ENCODE results near the gene TMEM39B. TPM values are rescaled to one million over a fixed set of nuclear protein-coding genes. Genes with fewer than 3 reads are reported as not detected.

The TMEM39B gene
- total and polyA plus RNA-seq, 2 of the 4 experiments (the other 2 are of a cell fraction), result 6.5 to 28.7 TPM

DNA sequence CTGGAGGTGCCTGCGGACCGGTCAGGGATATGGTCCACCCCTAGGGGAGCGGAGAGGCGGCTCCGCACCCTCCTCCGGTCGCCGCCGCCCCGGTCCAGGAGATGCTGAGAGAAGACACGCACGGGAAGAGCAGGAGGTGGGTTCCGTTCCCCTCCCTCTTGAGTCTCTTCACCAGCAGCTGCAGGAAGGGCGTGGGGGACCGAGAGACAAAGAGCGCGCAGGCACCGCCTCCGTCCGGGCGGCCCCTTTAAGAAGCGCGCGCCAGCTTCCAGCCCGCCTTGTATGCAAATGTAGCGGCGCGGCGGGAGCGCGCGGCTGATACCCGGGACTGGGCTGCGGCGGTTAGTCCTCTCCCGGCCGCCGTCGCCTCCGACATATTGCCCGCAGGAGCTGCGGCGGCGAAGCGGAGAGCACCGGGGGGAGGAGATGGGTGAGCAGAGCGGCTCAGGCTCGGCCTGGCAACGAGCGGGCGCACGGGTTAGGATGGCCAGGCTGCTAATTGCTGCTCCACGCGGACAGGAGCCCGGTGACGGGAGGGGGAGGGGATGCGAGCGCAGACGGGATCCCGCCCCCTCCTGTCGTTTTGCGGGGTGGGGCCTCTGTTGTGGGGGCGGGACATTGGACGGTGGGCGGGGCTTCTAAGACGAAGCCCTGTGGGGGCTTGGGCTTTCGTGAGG is at the start of gene TMEM39B (continued):
- TF ChIP-seq MXI1 (IDR thresholded peaks at IDR 0.05; ENCODE audit: borderline replicate concordance, low read depth, low read length) (peak; percentile 53; the same call in 1 of the 2 replicates), CEBPB (IDR thresholded peaks at IDR 0.05; ENCODE audit: low read depth, low read length) (no peak), MAFK (IDR thresholded peaks at IDR 0.05; ENCODE audit: low read depth, low read length) (no peak), RCOR1 (IDR thresholded peaks at IDR 0.05; ENCODE audit: insufficient replicate concordance, low read length) (no peak)

DNA sequence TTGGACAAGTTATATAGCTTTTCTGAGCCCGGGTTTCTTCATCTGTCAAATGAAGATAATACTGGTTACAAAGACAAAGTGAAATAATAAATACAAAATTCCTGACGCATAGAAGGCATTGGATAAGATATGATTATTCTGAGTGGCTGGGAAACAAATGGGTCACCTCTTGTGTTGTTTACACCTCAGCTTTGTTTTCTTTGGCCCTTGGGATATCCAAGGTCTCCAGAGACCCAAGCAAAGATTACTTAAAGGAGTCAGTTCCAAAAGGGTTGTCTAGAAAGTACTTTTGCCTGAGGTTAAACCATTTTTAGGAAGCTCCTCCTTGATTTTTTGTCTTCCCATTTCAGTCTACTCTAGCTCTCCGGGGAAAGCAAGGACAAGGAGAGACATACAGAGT is 49.4 kb upstream of the TMEM39B start:
- Histone ChIP-seq H3K4me1 (ENCODE audit: control insufficient read depth, insufficient read depth, low read length) (peaks cover 7% of the 10 kb centered on the region), H3K27me3 (ENCODE audit: control insufficient read depth, insufficient read depth, low read length) (no peaks in the 10 kb centered on the region), H2AK9ac (replicated peaks; ENCODE audit: low read depth, low read length, poor library complexity) (no peak overlapping the region), H3K9me3 (ENCODE audit: control insufficient read depth, insufficient read depth, low read length) (no peaks in the 10 kb centered on the region), H3K4me3 (ENCODE audit: insufficient read depth, low read depth, low read length) (no peak overlapping the region), H2BK15ac (ENCODE audit: low read depth, low read length) (no peak overlapping the region), H3K9ac (ENCODE audit: low read depth, low read length) (no peak overlapping the region), H3K4me2 (ENCODE audit: low read depth, low read length) (no peak overlapping the region), H3K79me1 (ENCODE audit: low read depth in 1 of 2, low read length in 2 of 2) (peaks cover 0 to 38% of the 10 kb centered on the region in 2 experiments; a peak in 2 of 4 replicates), H3K36me3 (ENCODE audit: control insufficient read depth, insufficient read depth, low read length) (peaks cover 25% of the 10 kb centered on the region), H3K27ac (ENCODE audit: insufficient read depth, low read length) (no peak overlapping the region), H4K91ac (ENCODE audit: insufficient read depth, low read depth, low read length) (no peak overlapping the region), H2BK5ac (ENCODE audit: low read depth, low read length, poor library complexity, severe bottlenecking) (no peak overlapping the region), H3K56ac (ENCODE audit: extremely low read depth, insufficient read depth, low read length) (no peak overlapping the region), H2BK20ac (ENCODE audit: low read depth, low read length) (no peak overlapping the region), H3K23ac (ENCODE audit: low read depth, low read length) (peak overlapping the region; percentile 26; the same call in 1 of the 2 replicates), H3K4ac (ENCODE audit: low read depth, low read length) (no peak overlapping the region), H2AK5ac (ENCODE audit: low read depth, low read length) (no peak overlapping the region), H2BK120ac (ENCODE audit: low read depth, low read length) (no peak overlapping the region), H3K9me1 (ENCODE audit: insufficient read depth, low read length) (peaks cover 20% of the 10 kb centered on the region), H4K20me1 (ENCODE audit: insufficient read depth, low read length) (peaks cover 99% of the 10 kb centered on the region), H4K8ac (ENCODE audit: low read depth in 2 of 2, low read length in 2 of 2) (no peak overlapping the region), H2AFZ (replicated peaks; ENCODE audit: low read length, poor library complexity) (no peak overlapping the region), H3K18ac (ENCODE audit: low read depth, low read length) (no peak overlapping the region), H3K14ac (replicated peaks; ENCODE audit: low read depth, low read length) (no peak overlapping the region), H4K5ac (ENCODE audit: low read depth, low read length) (no peak overlapping the region)
- DNase-seq (no peak), ATAC-seq (ENCODE audit: low read depth) (no peak)
- no peak for TF ChIP-seq CEBPB (IDR thresholded peaks at IDR 0.05; ENCODE audit: low read depth, low read length)
- no peak for TF ChIP-seq RAD21 (IDR thresholded peaks at IDR 0.05; ENCODE audit: low read length)
- no peak for TF ChIP-seq CHD1 (IDR thresholded peaks at IDR 0.05; ENCODE audit: low read depth, low read length)
- TF ChIP-seq BHLHE40 (IDR thresholded peaks at IDR 0.05; ENCODE audit: low read depth, low read length), result no peak
- no peak for TF ChIP-seq RFX5 (IDR thresholded peaks at IDR 0.05; ENCODE audit: low read depth, low read length)
- no peak for TF ChIP-seq RCOR1 (IDR thresholded peaks at IDR 0.05; ENCODE audit: insufficient replicate concordance, low read length)
- no peak for TF ChIP-seq MAFK (IDR thresholded peaks at IDR 0.05; ENCODE audit: low read depth, low read length)
- no peak for TF ChIP-seq NFE2L2 (IDR thresholded peaks at IDR 0.05; ENCODE audit: low read depth, low read length)
- TF ChIP-seq ELK1 (IDR thresholded peaks at IDR 0.05; ENCODE audit: borderline replicate concordance, low read depth, low read length), result no peak
- no peak for TF ChIP-seq MAZ (IDR thresholded peaks at IDR 0.05; ENCODE audit: borderline replicate concordance, low read depth, low read length)
- POLR2A ChIA-PET (ENCODE audit: unreplicated experiment), result no interaction called here
- CTCF ChIA-PET, result interaction anchor here (0.9 kb wide), 1 partner anchor 59 kb away, joined by 3 read pairs; no protein-coding TSS in a partner anchor
- dilution Hi-C loops (cut with HindIII; ENCODE audit: low sequenced_read_pairs, unreplicated experiment) (no loop called here), in situ Hi-C loops (cut with MboI; ENCODE audit: low sequenced_read_pairs) (no loop called here), intact Hi-C loops (cut with micrococcal nuclease) (no loop called here)
- BruUV-seq (replicated peaks), result no TSS peak
- WGBS, 2 experiments (ENCODE audit: extremely low coverage in 2 of 2, insufficient read length in 1 of 2), result no CpG with 5 or more reads among the region's 3 CpGs

All from IMR-90 (cell line).